CD14-positive monocyte (primary cell): ENCODE measurements around the gene SCN8A. TPM values are rescaled to one million over a fixed set of nuclear protein-coding genes. Genes with fewer than 3 reads are reported as not detected.

ENCODE experiments used
- DNase-seq, 3 donors: peaks; one replicate each; pipeline ENCODE4 v3.0.0-alpha.2; 2011 to 2022
- H2AFZ ChIP-seq: 2 replicates; pipeline ENCODE4 v1.6.0; 2012; ENCODE audit warnings: mild to moderate bottlenecking, low read depth, low read length, inconsistent platforms; ENCODE audit not compliant: insufficient read depth, poor library complexity, severe bottlenecking
- H3K27ac ChIP-seq, 2 donors: 1 replicate in 1 of 2; 2 replicates in 1 of 2; pipeline ENCODE4 v1.5.1; 2012 to 2013; ENCODE audit warnings: low read length in 2 of 2, control low read depth in 1 of 2, inconsistent platforms in 1 of 2, low read depth in 1 of 2, mild to moderate bottlenecking in 1 of 2
- H3K27me3 ChIP-seq, 2 donors: one replicate each; pipeline versions ENCODE4 v1.6.0 to v1.6.1; 2011 to 2013; ENCODE audit warnings: low read length in 2 of 2; ENCODE audit not compliant: control insufficient read depth in 2 of 2, insufficient read depth in 2 of 2
- H3K36me3 ChIP-seq, 2 donors: replicated peaks in 1 of 2; 1 replicate in 1 of 2; 2 replicates in 1 of 2; pipeline versions ENCODE4 v1.5.1 to v1.6.1; 2012 to 2013; ENCODE audit warnings: low read length in 2 of 2, control low read depth in 1 of 2, inconsistent platforms in 1 of 2, mild to moderate bottlenecking in 1 of 2; ENCODE audit not compliant: insufficient read depth in 2 of 2, control insufficient read depth in 1 of 2
- H3K4me1 ChIP-seq, 2 donors: 1 replicate in 1 of 2; 2 replicates in 1 of 2; pipeline versions ENCODE4 v1.5.1 to v1.6.1; 2012 to 2013; ENCODE audit warnings: low read length in 2 of 2, control low read depth in 1 of 2, inconsistent platforms in 1 of 2, mild to moderate bottlenecking in 1 of 2, moderate library complexity in 1 of 2; ENCODE audit not compliant: insufficient read depth in 2 of 2, control insufficient read depth in 1 of 2
- H3K4me2 ChIP-seq: replicated peaks from 2 replicates; pipeline ENCODE3; 2012; ENCODE audit warnings: low read length, moderate library complexity, mild to moderate bottlenecking; ENCODE audit not compliant: poor library complexity, severe bottlenecking; ENCODE audit errors: extremely low read depth
- H3K4me3 ChIP-seq, 3 experiments: fragments of 200-600 bp in 1 of 3; sonication (generic) in 1 of 3; replicated peaks in 1 of 3; 1 replicate in 2 of 3; 2 replicates in 1 of 3; pipeline ENCODE4 v1.5.1; 2011 to 2013; ENCODE audit warnings: low read length in 3 of 3, mild to moderate bottlenecking in 3 of 3, control low read depth in 2 of 3, low read depth in 2 of 3, inconsistent platforms in 1 of 3, moderate library complexity in 1 of 3
- H3K79me2 ChIP-seq: 2 replicates; pipeline ENCODE4 v1.6.0; 2012; ENCODE audit warnings: mild to moderate bottlenecking, control low read depth, inconsistent platforms, low read length, moderate library complexity; ENCODE audit not compliant: insufficient read depth
- H3K9ac ChIP-seq: 2 replicates; pipeline ENCODE4 v1.6.0; 2017; ENCODE audit warnings: low read length, mild to moderate bottlenecking; ENCODE audit not compliant: insufficient read depth, poor library complexity, severe bottlenecking
- H3K9me3 ChIP-seq, 2 donors: replicated peaks in 1 of 2; 1 replicate in 1 of 2; 2 replicates in 1 of 2; pipeline versions ENCODE4 v1.5.1 to v1.6.1; 2012 to 2013; ENCODE audit warnings: low read length in 2 of 2, control low read depth in 1 of 2; ENCODE audit not compliant: control insufficient read depth in 1 of 2, insufficient read depth in 1 of 2
- H4K20me1 ChIP-seq: 2 replicates; pipeline ENCODE4 v1.6.0; 2012; ENCODE audit warnings: mild to moderate bottlenecking, low read length, control low read depth, moderate library complexity; ENCODE audit not compliant: insufficient read depth
- H3K27ac Mint-ChIP-seq, 7 donors: one replicate each; pipeline ENCODE4 v1.8.0; 2020; ENCODE audit warnings: mild to moderate bottlenecking in 7 of 7, mixed read lengths in 7 of 7, moderate library complexity in 6 of 7, inconsistent platforms in 2 of 7
- H3K27me3 Mint-ChIP-seq, 3 donors: one replicate each; pipeline ENCODE4 v1.8.0; 2021 to 2022; ENCODE audit warnings: low read depth in 3 of 3, mild to moderate bottlenecking in 3 of 3, mixed read lengths in 3 of 3, moderate library complexity in 3 of 3, inconsistent platforms in 1 of 3
- H3K36me3 Mint-ChIP-seq, 2 donors: one replicate each; pipeline ENCODE4 v1.8.0; 2020; ENCODE audit warnings: mixed read lengths in 2 of 2, inconsistent platforms in 1 of 2, mild to moderate bottlenecking in 1 of 2
- H3K4me1 Mint-ChIP-seq: one replicate; pipeline ENCODE4 v1.8.0; 2020; ENCODE audit warnings: mild to moderate bottlenecking, mixed read lengths
- H3K4me3 Mint-ChIP-seq, 2 donors: one replicate each; pipeline ENCODE4 v1.8.0; 2020; ENCODE audit warnings: mild to moderate bottlenecking in 2 of 2, mixed read lengths in 2 of 2, moderate library complexity in 1 of 2
- H3K9me3 Mint-ChIP-seq, 7 donors: one replicate each; pipeline ENCODE4 v1.8.0; 2020 to 2022; ENCODE audit warnings: mixed read lengths in 7 of 7, mild to moderate bottlenecking in 6 of 7, moderate library complexity in 6 of 7, inconsistent platforms in 2 of 7
- CTCF ChIP-seq: fragments of 200-600 bp; IDR thresholded peaks from one replicate; pipeline ENCODE4 v1.8.0; 2022; ENCODE audit warnings: antibody characterized with exemption, mild to moderate bottlenecking
- WGBS: methylation state at CpG from one replicate; pipeline ENCODE4 v1.1.5; 2013; ENCODE audit warnings: missing lambda C conversion rate; ENCODE audit not compliant: insufficient coverage; 5-methylcytosine and 5-hydroxymethylcytosine counted together
- intact Hi-C, 2 donors: fragments of 100-400 bp; cut with micrococcal nuclease; formaldehyde crosslinking; loops; one replicate each; pipeline versions ENCODE4 v1.15.0 to v1.15.1; 2023
- polyA plus RNA-seq, 3 donors: library from polyadenylated mRNA; depleted of rRNA in 1 of 3; unstranded in 2 of 3; stranded (reverse) in 1 of 3; fragments of 300-500 nt in 2 of 3; fragments of >200 nt in 1 of 3; fragmentation: Illumina TruSeq in 2 of 3; gene quantifications; 1 replicate in 2 of 3; 2 replicates in 1 of 3; pipeline ENCODE4 v1.2.3, GENCODE V29; 2012 to 2021

The SCN8A gene
- polyA plus RNA-seq, 3 donors, result 0.03 TPM; not detected in 2

- Histone ChIP-seq H3K9ac (no peak overlapping the region), H3K4me2 (no peak overlapping the region), H3K27me3 (no peaks in the 10 kb centered on the region), H3K4me3 (no peak overlapping the region), H4K20me1 (no peaks in the 10 kb centered on the region), H3K4me1 (no peaks in the 10 kb centered on the region), H3K36me3 (no peaks in the 10 kb centered on the region), H3K9me3 (peaks cover 0 to 4% of the 10 kb centered on the region in 2 donors), H3K27ac (no peak overlapping the region), H3K79me2 (no peaks in the 10 kb centered on the region), H2AFZ (no peak overlapping the region)
- intact Hi-C loops, result no loop called here
- H3K27me3 Mint-ChIP-seq, result peaks cover 6 to 9% (median 9%) of the 10 kb centered on the region in 3 donors
- no peaks in the 10 kb centered on the region for H3K4me1 Mint-ChIP-seq
- no peak overlapping the region for H3K4me3 Mint-ChIP-seq
- WGBS, result no CpG with 5 or more reads among the region's 4 CpGs
- no peak for TF ChIP-seq CTCF
- H3K27ac Mint-ChIP-seq, result no peak overlapping the region
- H3K36me3 Mint-ChIP-seq, result no peaks in the 10 kb centered on the region
- no peak for DNase-seq
- peaks cover 0 to 9% (median 3%) of the 10 kb centered on the region in 7 donors for H3K9me3 Mint-ChIP-seq
Observed at GRCh38 chr12:51620448-51620847, 29.4 kb downstream of the SCN8A start.

GRCh38 chr12:51621156-51621922 lies 30.3 kb downstream of the SCN8A start:
- peaks cover 0 to 1% of the 10 kb centered on the region in 2 donors for H3K9me3 ChIP-seq
- H3K36me3 Mint-ChIP-seq, result no peaks in the 10 kb centered on the region
- H3K9me3 Mint-ChIP-seq, result peaks cover 0 to 9% (median 3%) of the 10 kb centered on the region in 7 donors
- H3K36me3 ChIP-seq, result no peaks in the 10 kb centered on the region
- no peak overlapping the region for H3K27ac ChIP-seq
- peaks cover 7 to 9% (median 8%) of the 10 kb centered on the region in 3 donors for H3K27me3 Mint-ChIP-seq
- no peak overlapping the region for H3K4me2 ChIP-seq
- intact Hi-C loops, result no loop called here
- H3K4me1 Mint-ChIP-seq, result no peaks in the 10 kb centered on the region
- H3K27me3 ChIP-seq, result no peaks in the 10 kb centered on the region
- TF ChIP-seq CTCF, result no peak
- WGBS, result 100% methylated on average over 2 of the region's 7 CpGs
- no peak overlapping the region for H3K27ac Mint-ChIP-seq
- no peak for DNase-seq
- H3K4me3 ChIP-seq, result no peak overlapping the region
- H3K79me2 ChIP-seq, result no peaks in the 10 kb centered on the region
- no peaks in the 10 kb centered on the region for H3K4me1 ChIP-seq
- H2AFZ ChIP-seq, result no peak overlapping the region
- H3K9ac ChIP-seq, result no peak overlapping the region
- H3K4me3 Mint-ChIP-seq, result no peak overlapping the region
- H4K20me1 ChIP-seq, result no peaks in the 10 kb centered on the region
